B cell (primary cell): ENCODE measurements around the gene MT1M. TPM values are rescaled to one million over a fixed set of nuclear protein-coding genes. Genes with fewer than 3 reads are reported as not detected.

Experiments
- ATAC-seq: fragments of 200-7000 bp; cut with Tn5 transposase; one replicate; pipeline ENCODE4 v1.10.0; 2021; ENCODE audit warnings: low read depth, mild to moderate bottlenecking, moderate number of reproducible peaks, moderate library complexity
- CTCF ChIA-PET: fragments of 350-600 bp; sonication (Branson Sonifier 250); formaldehyde crosslinking; loops from one replicate; lab custom pipeline; 2021; ENCODE audit warnings: antibody characterized with exemption, inconsistent platforms; lab: Charles Lee
- POLR2A ChIA-PET: fragments of 350-600 bp; sonication (Branson Sonifier 250); formaldehyde crosslinking; loops from one replicate; lab custom pipeline; 2021; ENCODE audit warnings: antibody characterized with exemption; lab: Charles Lee
- DNase-seq: peaks from one replicate; pipeline ENCODE4 v3.0.0; 2013
- H2AFZ ChIP-seq: 2 replicates; pipeline ENCODE4 v1.6.1; 2012; ENCODE audit warnings: mild to moderate bottlenecking, low read depth, low read length; ENCODE audit not compliant: insufficient read depth, poor library complexity, severe bottlenecking
- H3K27ac ChIP-seq, 2 donors: 1 replicate in 1 of 2; 2 replicates in 1 of 2; pipeline ENCODE4 v1.5.1; 2012 to 2013; ENCODE audit warnings: low read length in 2 of 2, mild to moderate bottlenecking in 2 of 2, moderate library complexity in 1 of 2
- H3K27me3 ChIP-seq, 4 experiments: fragments of 200-600 bp in 1 of 4; sonication (generic) in 1 of 4; replicated peaks in 1 of 4; 1 replicate in 2 of 4; 2 replicates in 2 of 4; pipeline versions ENCODE4 v1.6.1 to v1.7.0; 2013 to 2016; ENCODE audit warnings: low read length in 3 of 4, mild to moderate bottlenecking in 2 of 4, mixed read lengths in 1 of 4, moderate library complexity in 1 of 4; ENCODE audit not compliant: insufficient read depth in 4 of 4, control insufficient read depth in 3 of 4; ENCODE audit errors: control extremely low read depth in 1 of 4
- H3K36me3 ChIP-seq, 2 experiments: replicated peaks in 1 of 2; 1 replicate in 1 of 2; 2 replicates in 1 of 2; pipeline versions ENCODE4 v1.6.1 to v1.7.1; 2013; ENCODE audit warnings: low read length in 1 of 2; ENCODE audit not compliant: insufficient read depth in 2 of 2, control insufficient read depth in 1 of 2; ENCODE audit errors: control extremely low read depth in 1 of 2, extremely low read depth in 1 of 2
- H3K4me1 ChIP-seq, 2 donors: fragments of 200-600 bp in 1 of 2; sonication (generic) in 1 of 2; 1 replicate in 1 of 2; 2 replicates in 1 of 2; pipeline versions ENCODE4 v1.5.1 to v1.6.1; 2013 to 2017; ENCODE audit warnings: low read length in 2 of 2; ENCODE audit not compliant: control insufficient read depth in 2 of 2, insufficient read depth in 2 of 2
- H3K4me2 ChIP-seq: replicated peaks from 2 replicates; pipeline ENCODE3; 2012; ENCODE audit warnings: mild to moderate bottlenecking, low read depth, low read length; ENCODE audit not compliant: poor library complexity, severe bottlenecking
- H3K4me3 ChIP-seq, 5 experiments: fragments of 200-600 bp in 1 of 5; sonication (generic) in 1 of 5; 1 replicate in 3 of 5; 2 replicates in 2 of 5; pipeline versions ENCODE4 v1.5.1 to v1.7.0; 2011 to 2016; ENCODE audit warnings: low read length in 4 of 5, mild to moderate bottlenecking in 4 of 5, low read depth in 2 of 5, control low read depth in 1 of 5, moderate library complexity in 1 of 5; ENCODE audit not compliant: insufficient read depth in 1 of 5; ENCODE audit errors: control extremely low read depth in 1 of 5, extremely low read depth in 1 of 5
- H3K79me2 ChIP-seq: fragments of 200-600 bp; sonication (generic); one replicate; pipeline ENCODE4 v1.6.0; 2016; ENCODE audit warnings: low read length; ENCODE audit not compliant: control insufficient read depth, insufficient read depth
- H3K9ac ChIP-seq: fragments of 200-600 bp; sonication (generic); 2 replicates; pipeline ENCODE4 v1.6.1; 2017; ENCODE audit warnings: mild to moderate bottlenecking, low read length, moderate library complexity
- H3K9me3 ChIP-seq, 3 donors: one replicate each; pipeline versions ENCODE4 v1.6.1 to v1.7.1; 2013; ENCODE audit warnings: low read length in 2 of 3; ENCODE audit not compliant: control insufficient read depth in 2 of 3, insufficient read depth in 1 of 3; ENCODE audit errors: control extremely low read depth in 1 of 3
- H4K20me1 ChIP-seq: 2 replicates; pipeline ENCODE4 v1.6.0; 2012; ENCODE audit warnings: mild to moderate bottlenecking, low read length; ENCODE audit not compliant: insufficient read depth, control insufficient read depth, poor library complexity, severe bottlenecking
- H3K27ac Mint-ChIP-seq: one replicate; pipeline ENCODE4 v1.8.0; 2021; ENCODE audit warnings: mixed read lengths
- H3K27me3 Mint-ChIP-seq: one replicate; pipeline ENCODE4 v1.8.0; 2021; ENCODE audit warnings: mixed read lengths
- H3K4me1 Mint-ChIP-seq: one replicate; pipeline ENCODE4 v1.8.0; 2021; ENCODE audit warnings: mixed read lengths
- H3K4me3 Mint-ChIP-seq: one replicate; pipeline ENCODE4 v1.8.0; 2021; ENCODE audit warnings: mixed read lengths
- H3K9me3 Mint-ChIP-seq: one replicate; pipeline ENCODE4 v1.8.0; 2022; ENCODE audit warnings: mixed read lengths; ENCODE audit not compliant: insufficient read depth
- CTCF ChIP-seq: fragments of 200-600 bp; IDR thresholded peaks from one replicate; pipeline ENCODE4 v1.8.0; 2022; ENCODE audit warnings: antibody characterized with exemption, mild to moderate bottlenecking
- EZH2 ChIP-seq: IDR thresholded peaks from 2 replicates; pipeline ENCODE4 v1.6.1; 2012; ENCODE audit warnings: borderline replicate concordance, low read depth, mild to moderate bottlenecking, moderate library complexity, low read length; ENCODE audit not compliant: insufficient read depth, poor library complexity, severe bottlenecking
- WGBS: methylation state at CpG from one replicate; pipeline ENCODE4 v1.1.5; 2013; ENCODE audit warnings: missing lambda C conversion rate; ENCODE audit not compliant: insufficient coverage; 5-methylcytosine and 5-hydroxymethylcytosine counted together
- intact Hi-C: fragments of 100-400 bp; cut with micrococcal nuclease; formaldehyde crosslinking; loops from one replicate; pipeline ENCODE4 v1.10.0; 2022
- polyA plus RNA-seq: library from polyadenylated mRNA; depleted of rRNA; stranded (reverse); fragments of >200 nt; gene quantifications from 2 replicates; pipeline ENCODE4 v1.2.3, GENCODE V29; 2012
- total RNA-seq, 2 donors: library from RNA; stranded (reverse); fragments of 120-200 nt in 1 of 2; gene quantifications; 1 replicate in 1 of 2; 2 replicates in 1 of 2; pipeline versions ENCODE4 v1.2.3 to v1.2.4, GENCODE V29; 2013 to 2022

Gene MT1M
- total and polyA plus RNA-seq, 2 donors (not counting 1 experiment from before 2014, with no cell fraction given): not detected

DNA sequence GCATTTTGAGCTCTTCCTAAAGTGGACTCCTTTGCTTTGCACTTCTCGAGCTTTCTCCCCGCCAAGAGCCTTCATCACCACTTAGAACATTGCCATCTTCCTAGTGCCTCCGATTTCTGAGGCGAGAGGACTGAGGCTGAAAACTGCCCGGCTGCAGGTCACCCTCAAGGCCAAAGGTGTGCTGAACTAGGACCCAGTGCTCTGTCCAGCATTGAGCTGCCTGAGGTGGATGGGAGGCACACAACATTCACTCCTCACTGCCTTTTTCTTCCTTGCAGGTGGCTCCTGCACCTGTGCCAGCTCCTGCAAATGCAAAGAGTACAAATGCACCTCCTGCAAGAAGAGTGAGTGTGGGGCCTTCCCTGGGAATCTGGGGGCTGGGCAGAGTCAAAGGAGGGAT lies 11.4 kb downstream of the MT1M start:
- H3K36me3 ChIP-seq: no peaks in the 10 kb centered on the region
- ChIA-PET CTCF (interaction anchor here (0.7 to 2.1 kb wide), 7 partner anchors 9 to 130 kb away, joined by 3 to 12 read pairs (median 5); partner anchors contain the start of gene MT1B), POLR2A (interaction anchor here (0.6 to 1.4 kb wide), 2 partner anchors 35 to 274 kb away, joined by 3 to 9 read pairs; partner anchors contain the start of gene MT2A)
- H3K4me1 Mint-ChIP-seq: peaks cover 15% of the 10 kb centered on the region
- peak overlapping the region in 2 of 5 experiments; percentile 33 for H3K4me3 ChIP-seq
- ATAC-seq (no peak), DNase-seq (no peak)
- intact Hi-C loops: loop anchor here (1.0 kb wide), 2 partner anchors 13 to 36 kb away; partner anchors contain the start of genes MT1F and MT2A
- H3K4me1 ChIP-seq: peaks cover 14 to 16% of the 10 kb centered on the region in 2 donors
- no peak overlapping the region for H3K27ac ChIP-seq
- peaks cover 0 to 4% (median 0%) of the 10 kb centered on the region in 3 donors for H3K9me3 ChIP-seq
- H3K4me3 Mint-ChIP-seq: peak overlapping the region; percentile 67
- H3K27me3 Mint-ChIP-seq: peaks cover 72% of the 10 kb centered on the region
- H3K9ac ChIP-seq: peak overlapping the region; percentile 40
- H3K9me3 Mint-ChIP-seq: no peaks in the 10 kb centered on the region
- TF ChIP-seq CTCF: no peak
- no peak for TF ChIP-seq EZH2
- H2AFZ ChIP-seq: no peak overlapping the region
- no peaks in the 10 kb centered on the region for H4K20me1 ChIP-seq
- peak overlapping the region; percentile 65 for H3K4me2 ChIP-seq
- peaks cover 0 to 68% (median 21%) of the 10 kb centered on the region in 4 experiments for H3K27me3 ChIP-seq
- 53% methylated on average over 5 of the region's 5 CpGs for WGBS
- H3K79me2 ChIP-seq: no peaks in the 10 kb centered on the region
- no peak overlapping the region for H3K27ac Mint-ChIP-seq

DNA sequence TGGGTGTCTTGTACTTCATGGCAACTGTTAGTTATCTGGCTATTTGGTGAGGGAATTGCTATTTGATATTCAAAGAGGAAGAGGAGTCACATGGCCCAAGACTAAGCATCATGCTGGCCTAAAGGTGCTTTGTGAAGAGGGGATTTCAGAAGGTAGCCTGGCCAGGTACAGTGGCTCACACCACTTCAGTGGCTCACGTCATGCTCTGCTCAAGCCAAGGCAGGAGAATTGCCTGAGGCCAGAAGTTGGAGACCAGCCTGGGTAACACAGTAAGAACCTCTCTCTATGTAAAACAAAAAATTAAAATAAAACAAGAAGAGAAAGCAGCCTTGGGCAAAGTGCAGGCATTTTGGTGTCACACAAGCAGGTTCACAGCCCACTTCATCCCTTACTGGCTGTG lies 12.9 kb downstream of the MT1M start:
- ChIA-PET CTCF (interaction anchor here (2.1 kb wide), 1 partner anchor 57 kb away, joined by 12 read pairs; no protein-coding TSS in a partner anchor), POLR2A (no interaction called here)
- H3K4me3 Mint-ChIP-seq: no peak overlapping the region
- no peak overlapping the region for H3K4me2 ChIP-seq
- no peaks in the 10 kb centered on the region for H4K20me1 ChIP-seq
- no peaks in the 10 kb centered on the region for H3K36me3 ChIP-seq
- peaks cover 15% of the 10 kb centered on the region for H3K4me1 Mint-ChIP-seq
- peaks cover 14 to 16% of the 10 kb centered on the region in 2 donors for H3K4me1 ChIP-seq
- H3K27ac Mint-ChIP-seq: no peak overlapping the region
- WGBS: no CpG with 5 or more reads among the region's 1 CpG
- H3K9ac ChIP-seq: no peak overlapping the region
- peaks cover 0 to 56% (median 15%) of the 10 kb centered on the region in 4 experiments for H3K27me3 ChIP-seq
- H3K79me2 ChIP-seq: no peaks in the 10 kb centered on the region
- H3K9me3 Mint-ChIP-seq: no peaks in the 10 kb centered on the region
- no peak for DNase-seq
- no peak overlapping the region for H3K4me3 ChIP-seq
- H3K9me3 ChIP-seq: peaks cover 0 to 4% (median 0%) of the 10 kb centered on the region in 3 donors
- no peak for TF ChIP-seq CTCF
- no peak for TF ChIP-seq EZH2
- no peak for ATAC-seq
- H2AFZ ChIP-seq: no peak overlapping the region
- H3K27me3 Mint-ChIP-seq: peaks cover 57% of the 10 kb centered on the region
- intact Hi-C loops: no loop called here
- H3K27ac ChIP-seq: no peak overlapping the region
